ENCODE results near the gene GXYLT2.

GRCh38 chr3:72894976-72895552 is 7.2 kb downstream of the GXYLT2 start:
- no peak for TF ChIP-seq POLR2A (IDR thresholded peaks at IDR 0.05)
- no peak for TF ChIP-seq CTCF (IDR thresholded peaks at IDR 0.05)
